GM21619 (cell line): ENCODE results near the gene CNTN4.
"Not testable (repeated sequence)": the region's sequence is repeated elsewhere in the genome, so short reads cannot be mapped to it uniquely, and the experiment has no call there.

Experiments used
- ATAC-seq: cut with Tn5 transposase; IDR thresholded peaks from one replicate; pipeline ENCODE4 v1.9.1; 2021; ENCODE audit not compliant: unreplicated experiment

Gene CNTN4

DNA sequence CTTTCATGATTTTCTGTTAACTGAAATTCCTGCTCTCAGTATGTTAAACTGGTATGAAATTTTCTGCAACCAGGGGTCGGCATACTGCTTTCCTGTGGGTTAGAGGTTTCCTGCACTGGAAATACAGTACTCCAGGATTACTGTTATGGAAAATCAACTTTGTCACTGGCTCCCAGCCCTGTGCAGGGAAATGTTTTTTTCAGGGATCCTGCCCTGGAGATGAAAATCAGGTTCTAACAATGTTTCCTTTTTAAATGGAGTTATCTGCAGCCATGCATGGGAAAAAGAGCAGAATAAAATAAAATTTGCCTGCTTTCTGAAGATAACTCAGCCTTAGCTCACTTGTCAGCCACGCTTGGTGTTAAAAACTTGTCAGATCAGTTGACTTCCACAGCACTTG lies 791.1 kb downstream of the CNTN4 start:
- no peak for ATAC-seq

DNA sequence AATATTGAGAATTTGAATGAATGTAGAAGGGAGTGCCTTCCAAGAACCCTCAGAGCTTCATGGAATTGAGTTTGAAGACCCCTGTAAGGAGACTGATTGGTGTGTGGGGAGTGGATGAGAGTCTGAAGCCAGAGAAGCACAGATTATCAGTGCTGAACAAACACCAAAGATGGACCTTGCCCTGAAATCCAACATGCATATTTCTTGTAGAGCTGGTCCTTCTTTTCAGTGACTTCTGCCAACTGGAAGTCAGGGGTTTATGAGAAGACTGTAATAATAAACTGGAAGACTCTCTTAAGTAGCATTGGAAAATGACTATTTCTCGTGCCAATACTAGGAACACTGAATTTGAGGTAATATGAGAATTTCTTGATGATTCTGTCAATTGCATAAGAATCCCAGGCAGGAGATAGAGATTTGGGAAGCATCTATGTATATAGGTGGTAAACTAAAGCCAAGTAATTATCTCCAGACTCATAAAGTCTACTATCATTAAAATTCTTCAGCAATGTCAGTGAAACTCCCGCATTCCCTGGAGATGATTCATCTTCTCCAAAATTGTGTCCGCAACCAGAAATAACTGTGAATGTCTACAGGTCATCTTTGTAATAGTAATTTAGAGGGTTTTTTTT lies 797.8 kb downstream of the CNTN4 start:
- ATAC-seq, result no peak

GRCh38 chr3:2897821-2898220 lies 799.2 kb downstream of the CNTN4 start:
- ATAC-seq, result no peak

- no peak for ATAC-seq
Measured at GRCh38 chr3:2898591-2899353, 800.1 kb downstream of the CNTN4 start.

GRCh38 chr3:2904054-2904453 lies 805.4 kb downstream of the CNTN4 start:
- ATAC-seq, result no peak

DNA sequence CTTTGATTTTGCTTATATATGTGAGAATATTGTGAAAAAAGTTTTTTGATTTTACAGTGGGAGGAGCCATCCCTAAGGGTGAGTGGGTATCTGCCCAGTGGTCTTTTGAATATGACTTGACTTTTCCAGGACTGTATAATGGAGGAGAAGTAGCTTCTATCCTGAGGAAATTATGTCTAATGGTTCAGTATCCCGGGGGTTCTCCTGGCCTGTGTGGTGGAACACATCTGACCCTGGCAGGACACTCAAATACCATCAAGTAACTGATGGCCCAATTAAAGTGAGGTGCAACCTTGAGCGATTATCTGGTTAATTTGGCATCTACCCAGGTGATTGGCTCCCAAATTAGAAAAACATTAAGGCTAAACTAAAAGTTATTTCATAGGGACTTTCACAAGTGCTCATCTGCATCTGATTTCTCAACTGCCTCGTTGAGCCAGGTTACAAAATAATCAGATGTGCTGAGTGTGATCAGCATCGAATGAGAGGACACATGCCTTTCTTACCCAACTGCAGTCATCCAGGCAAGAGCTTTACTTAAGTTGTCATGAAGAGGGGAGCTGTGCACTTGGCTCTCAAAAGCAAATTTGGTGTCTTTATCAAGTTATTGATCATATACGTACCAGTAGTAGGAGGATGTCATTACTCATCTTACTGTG lies 810.2 kb downstream of the CNTN4 start:
- ATAC-seq, result no peak

DNA sequence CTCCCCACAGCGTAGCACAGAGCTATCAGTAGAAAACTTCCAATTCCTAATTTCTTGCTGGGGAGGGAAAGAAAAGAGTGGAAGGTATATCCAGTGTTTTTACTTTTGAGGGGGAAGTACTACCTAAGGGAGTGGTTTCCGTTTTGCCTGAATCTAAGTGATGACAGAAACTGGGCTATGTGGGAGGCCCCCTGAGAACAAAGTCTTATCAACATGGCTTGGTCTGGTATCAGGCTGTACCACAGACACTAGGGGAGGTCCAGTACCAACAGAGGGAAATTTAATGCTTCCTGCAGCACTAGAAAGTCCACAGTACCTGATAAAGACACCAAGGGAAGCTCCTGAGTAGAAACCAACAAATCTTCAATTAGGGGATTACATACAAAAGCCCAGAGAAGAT lies 812.3 kb downstream of the CNTN4 start:
- no peak for ATAC-seq

DNA sequence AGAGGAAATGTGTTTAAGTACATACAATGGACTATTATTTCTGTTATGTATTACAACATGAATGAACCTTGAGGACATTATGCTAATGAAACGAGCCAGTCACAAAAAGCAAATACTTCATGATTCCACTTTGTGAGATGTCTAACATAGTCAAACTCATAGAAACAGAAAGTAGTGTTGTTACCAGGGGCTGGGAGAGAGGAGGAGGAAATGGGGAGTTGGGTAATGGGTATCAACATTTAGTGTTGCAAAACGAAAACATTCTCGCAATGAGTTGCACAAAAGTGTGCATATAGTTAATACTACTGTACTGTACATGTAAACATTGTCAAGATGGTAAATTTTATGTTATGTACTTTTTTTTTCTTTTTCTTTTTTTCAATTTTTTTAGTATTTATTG lies 817.2 kb downstream of the CNTN4 start:
- ATAC-seq, result no peak

- not testable (repeated sequence) for ATAC-seq
Measured at GRCh38 chr3:2916640-2917039, 818.0 kb downstream of the CNTN4 start.

DNA sequence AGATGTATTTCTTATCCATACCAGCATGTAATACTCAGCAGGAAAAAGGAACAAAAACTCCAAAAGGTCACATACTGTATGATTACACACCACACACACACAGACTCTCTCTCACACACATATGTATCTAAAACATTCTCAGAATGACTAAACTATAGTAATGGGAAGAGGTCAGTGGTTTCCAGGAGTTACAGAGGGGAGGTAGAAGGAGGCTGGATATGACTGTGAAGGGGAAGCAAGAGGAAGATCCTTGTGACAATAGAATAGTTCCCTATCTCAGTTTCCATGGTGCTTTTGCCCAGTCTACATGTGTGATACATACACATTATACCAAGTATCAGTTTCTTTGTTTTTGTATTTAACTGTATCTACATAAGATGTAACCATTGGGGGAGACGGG lies 821.4 kb downstream of the CNTN4 start:
- no peak for ATAC-seq

DNA sequence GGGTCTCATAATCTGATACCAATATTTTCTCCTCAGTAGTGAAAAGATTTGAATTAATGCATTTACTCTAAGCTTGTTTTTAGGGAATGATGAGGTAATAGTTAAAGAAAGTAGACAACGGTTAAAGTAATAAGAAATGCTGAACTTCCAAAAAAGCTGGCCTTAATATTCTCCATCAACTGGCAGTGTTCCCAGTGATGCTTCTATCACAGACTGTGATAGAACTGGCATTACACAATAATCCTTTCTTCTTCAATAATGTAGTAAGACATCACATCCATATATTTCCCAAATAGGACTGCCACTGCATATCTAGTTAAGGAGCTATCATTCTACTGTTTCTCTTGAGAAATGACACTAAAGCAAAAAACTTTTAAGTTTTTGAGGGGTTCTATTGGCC lies 822.8 kb downstream of the CNTN4 start:
- no peak for ATAC-seq

- ATAC-seq, result peak; percentile 72
Measured at GRCh38 chr3:2921903-2922302, 823.2 kb downstream of the CNTN4 start.

GRCh38 chr3:2923390-2923789 lies 824.7 kb downstream of the CNTN4 start:
- no peak for ATAC-seq

DNA sequence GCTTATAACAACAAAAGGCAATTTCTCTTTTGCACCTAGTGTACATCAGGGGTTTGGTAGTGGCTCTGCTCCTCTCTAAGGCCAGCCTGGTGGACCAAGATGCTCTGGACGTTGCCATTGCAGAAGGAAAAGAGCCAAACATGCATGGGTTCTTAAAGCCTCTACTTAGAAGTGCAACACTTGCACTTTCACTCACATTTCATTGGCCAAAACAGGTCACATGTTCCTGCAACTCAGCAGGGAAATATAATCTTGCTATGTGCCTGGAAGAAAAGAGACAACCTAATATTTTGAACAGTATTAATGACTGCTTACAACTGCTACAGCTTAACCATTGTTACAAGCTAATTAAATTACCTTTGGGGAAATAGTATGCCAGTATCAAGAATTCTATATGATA lies 828.6 kb downstream of the CNTN4 start:
- ATAC-seq, result no peak

GRCh38 chr3:2929574-2929973 lies 830.9 kb downstream of the CNTN4 start:
- no peak for ATAC-seq

DNA sequence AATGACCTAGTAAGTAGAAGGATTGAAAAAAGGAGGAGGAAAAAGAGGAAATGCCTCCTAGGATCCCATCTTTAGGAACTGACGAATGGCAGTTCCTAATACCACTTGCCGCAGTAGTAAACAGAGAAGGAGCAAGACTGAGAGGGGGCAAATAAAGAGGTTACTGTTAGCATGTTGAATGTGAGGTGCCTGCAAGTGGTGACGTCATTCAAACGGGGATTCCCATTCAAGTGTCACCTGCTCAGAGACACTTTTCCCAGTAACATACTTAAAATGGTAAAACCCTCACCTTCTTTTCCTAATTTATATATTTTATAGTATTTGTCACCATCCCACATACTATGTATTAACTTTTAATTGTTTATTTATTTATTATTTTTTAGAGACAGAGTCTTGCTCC lies 832.6 kb downstream of the CNTN4 start:
- no peak for ATAC-seq

- no peak for ATAC-seq
Measured at GRCh38 chr3:2934541-2934940, 835.9 kb downstream of the CNTN4 start.

- ATAC-seq, result no peak
Measured at GRCh38 chr3:2937055-2937454, 838.4 kb downstream of the CNTN4 start.

DNA sequence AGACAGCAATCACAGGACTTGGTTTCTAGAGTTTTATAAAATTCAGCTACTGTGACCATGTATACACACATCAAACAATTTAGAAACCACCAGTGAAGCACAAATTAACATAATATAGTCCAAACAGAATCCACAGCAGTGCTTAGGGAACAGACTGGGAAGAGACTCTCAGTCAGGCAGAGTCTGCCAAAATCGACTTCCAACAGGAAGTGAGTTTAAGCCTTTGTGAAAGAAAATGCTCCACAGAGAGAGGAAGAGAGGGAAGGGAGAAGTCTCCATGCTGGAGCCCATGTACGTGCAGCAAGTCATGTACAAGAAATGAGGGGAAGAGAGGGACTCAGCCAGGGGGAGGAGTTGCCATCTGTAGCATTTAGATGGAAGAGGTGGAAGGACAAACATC lies 838.9 kb downstream of the CNTN4 start:
- no peak for ATAC-seq

GRCh38 chr3:2938711-2939110 lies 840.0 kb downstream of the CNTN4 start:
- no peak for ATAC-seq

DNA sequence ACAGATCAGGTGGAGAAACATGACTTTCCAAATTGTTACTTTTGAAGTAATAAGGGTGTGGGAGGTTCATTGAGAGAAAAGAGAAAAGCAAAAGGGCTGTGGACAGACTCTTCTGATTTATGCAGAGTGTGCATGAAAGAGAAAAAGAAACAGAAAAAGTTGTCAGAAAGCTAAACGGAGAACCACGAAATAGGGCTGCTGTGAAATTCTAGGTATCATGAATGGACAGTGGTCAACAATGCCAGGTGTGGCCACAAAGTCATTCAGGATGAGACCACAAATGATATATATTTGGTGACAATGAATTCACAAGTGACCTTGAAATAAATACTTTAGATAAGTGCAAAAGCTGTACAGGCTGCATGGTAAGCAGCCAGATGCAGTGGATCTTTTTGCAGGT lies 841.4 kb downstream of the CNTN4 start:
- no peak for ATAC-seq

- ATAC-seq, result peak; percentile 90
Measured at GRCh38 chr3:2944628-2945027, 846.0 kb downstream of the CNTN4 start.
